ENCODE data around the gene BBLN.
A peak's percentile ranks its signal among the peaks of the same experiment; 100 is the strongest.

The BBLN gene

DNA sequence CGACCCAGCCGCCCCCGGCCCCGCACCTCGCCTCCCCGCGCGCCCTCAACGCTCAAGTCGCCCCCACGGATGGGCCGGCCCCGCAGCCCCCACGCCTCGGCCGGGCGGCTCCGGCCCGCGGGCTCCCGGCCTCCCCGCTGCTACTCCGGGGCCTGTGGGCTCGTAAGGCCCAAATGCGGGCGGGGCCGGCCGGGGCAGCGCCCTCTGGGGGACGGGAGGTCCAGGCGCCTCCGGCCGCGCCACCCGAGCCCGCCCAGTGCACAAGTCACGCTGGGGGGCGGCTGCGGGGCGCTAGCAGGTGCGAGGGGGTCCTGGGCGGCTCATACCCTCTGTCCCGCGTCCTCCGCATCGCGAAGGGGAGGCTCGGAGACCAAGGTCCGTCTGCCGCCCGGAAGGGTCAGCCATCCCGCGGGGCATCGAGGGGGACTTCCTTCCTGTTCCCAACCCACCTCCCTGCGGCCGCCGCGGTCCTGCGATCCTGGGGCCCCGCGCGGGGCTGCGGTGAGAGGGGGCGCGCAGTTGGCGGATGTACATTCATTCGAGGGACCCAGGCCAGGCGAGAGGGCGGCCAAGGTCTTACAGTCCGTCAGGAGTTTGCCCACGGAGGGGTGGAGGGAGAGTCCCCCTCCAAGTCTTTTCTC lies 31.5 kb downstream of the BBLN start, which contains the start of gene CIZ1:
TSS of gene CIZ1 (minus strand) at position 167 of the 641 bp plus-strand sequence. CDS start 715 bp downstream, outside the sequence.
- peak; percentile 72 for DNase-seq (ENCODE audit: low spot score)

DNA sequence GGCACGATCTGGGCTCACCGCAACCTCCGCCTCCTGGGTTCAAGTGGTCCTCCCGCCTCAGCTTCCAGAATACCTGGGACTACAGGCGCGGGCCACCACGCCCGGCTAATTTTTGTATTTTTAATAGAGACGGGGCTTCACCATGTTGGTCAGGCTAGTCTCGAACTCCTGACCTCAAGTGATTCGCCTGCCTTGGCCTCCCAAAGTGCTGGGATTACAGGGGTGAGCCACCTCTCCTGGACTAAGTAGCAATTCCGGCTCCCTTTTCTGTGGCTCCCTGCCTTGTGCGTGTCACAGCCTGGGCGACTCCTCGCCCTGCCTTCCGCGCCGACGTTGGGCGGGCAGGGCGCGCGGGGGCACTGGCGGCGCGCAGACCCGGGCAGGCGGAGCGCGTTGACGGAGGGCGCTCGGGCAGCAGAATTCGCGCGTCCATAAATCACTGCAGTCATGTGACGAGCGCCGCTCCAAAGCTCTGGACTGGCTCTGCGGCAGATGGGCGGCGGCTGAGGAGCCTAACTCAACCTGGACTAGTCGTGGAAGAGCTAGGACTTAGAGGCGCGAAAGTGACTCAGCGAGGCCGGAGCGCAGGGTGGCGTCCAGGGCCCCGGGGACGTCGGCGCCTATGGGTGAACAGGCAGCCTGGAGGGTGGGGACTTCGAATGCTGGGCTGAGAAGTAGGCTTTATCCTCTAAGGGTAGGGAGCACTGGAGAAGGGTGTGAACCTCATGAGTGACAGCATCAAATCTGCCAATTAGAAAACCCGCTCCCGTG lies 32.7 kb downstream of the BBLN start:
- DNase-seq (ENCODE audit: low spot score) = peak; percentile 97

DNA sequence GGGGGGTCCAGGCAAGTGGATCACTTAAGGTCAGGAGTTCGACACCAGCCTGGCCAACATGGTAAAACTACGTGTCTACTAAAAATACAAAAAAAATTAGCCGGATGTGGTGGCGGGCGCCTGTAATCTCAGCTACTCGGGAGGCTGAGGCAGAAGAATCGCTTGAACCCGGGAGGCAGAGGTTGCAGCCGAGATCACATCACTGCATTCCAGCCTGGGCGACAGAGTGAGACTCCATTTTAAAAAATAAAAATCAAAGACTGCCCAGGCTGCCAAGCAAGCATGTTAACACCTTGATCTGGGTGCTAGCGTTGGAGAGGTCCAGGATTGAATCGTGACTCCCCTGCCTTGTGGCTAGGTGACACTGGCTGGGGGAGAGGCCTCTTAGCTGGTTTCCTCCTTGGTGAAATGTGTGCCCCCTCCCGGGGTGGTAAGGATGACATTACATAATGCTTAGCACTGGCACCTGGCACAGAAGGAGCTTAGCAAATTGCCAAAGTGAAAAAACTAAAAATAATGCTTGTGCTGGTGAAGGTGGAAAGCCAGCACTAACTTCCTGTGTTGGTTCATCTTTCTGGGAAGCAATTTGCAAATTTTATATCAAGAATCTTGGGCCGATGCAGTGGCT lies 33.5 kb downstream of the BBLN start:
- no peak for DNase-seq (ENCODE audit: low spot score)

DNA sequence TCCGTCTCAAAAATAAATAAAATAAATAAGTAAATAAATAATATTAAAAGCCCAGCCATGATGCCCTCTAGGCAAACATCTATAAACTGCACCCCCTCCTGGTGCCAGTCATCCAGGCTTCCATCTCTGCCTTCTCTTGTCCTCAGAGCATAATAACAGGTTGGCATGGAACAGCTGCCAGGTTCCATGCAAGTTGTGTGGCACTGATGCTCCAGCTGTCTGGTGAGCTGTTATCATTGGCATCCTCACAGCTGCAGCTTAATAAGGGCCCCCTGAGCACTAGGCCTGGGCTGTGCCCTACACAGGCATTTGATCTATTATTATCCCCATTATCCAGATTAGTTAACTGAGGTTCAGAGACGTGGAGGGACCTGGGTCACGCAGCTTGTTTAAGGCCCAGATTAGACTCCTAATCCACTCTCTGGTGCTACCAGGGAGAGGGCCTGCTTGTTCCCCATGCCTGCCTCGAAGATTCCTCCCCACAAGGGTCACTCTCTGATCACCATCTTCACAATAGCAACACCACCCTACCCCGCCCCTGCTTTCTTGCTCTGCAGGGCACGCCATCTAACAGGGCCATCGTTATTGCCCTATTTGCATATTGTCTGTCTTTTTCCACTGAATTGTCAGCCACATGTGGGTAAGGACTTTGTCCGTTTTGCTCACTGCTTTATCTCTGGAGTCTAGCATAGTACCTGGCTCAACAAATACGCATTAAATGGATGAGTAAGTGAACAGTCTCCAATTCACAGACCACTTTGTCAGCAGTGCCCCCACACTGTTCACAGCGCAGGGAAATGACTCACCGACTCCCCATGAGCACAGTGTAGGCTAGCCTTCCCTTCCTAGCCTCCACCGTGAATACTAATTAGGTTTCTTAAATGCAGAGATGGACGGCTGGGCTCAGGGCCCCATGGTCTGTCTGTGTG lies 41.6 kb downstream of the BBLN start:
- no peak for DNase-seq (ENCODE audit: low spot score)

DNA sequence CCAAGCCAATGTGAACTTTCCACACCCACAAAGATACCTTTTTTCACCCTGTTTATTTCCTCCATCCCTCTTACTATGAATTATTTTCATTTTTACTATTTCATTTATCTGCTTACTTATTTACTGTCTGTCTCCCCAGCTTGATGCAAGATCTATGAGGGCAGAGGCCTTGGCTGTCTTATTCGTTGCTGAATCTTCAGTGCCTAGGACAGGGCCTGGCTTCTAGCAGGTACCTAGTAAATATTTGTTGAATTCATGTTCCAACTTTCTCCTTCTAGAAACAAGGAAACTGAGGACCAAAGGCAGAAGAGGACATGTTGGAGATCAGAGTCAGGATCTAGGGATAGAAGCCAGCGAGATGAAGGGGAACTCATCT lies 42.6 kb downstream of the BBLN start:
- no peak for DNase-seq (ENCODE audit: low spot score)

- peak; percentile 69 for DNase-seq (ENCODE audit: low spot score)
These were observed 43.1 kb downstream of the BBLN start, which contains the start of gene DNM1 for GRCh38 chr9:128203024-128203706. TSS of gene DNM1 (plus strand) at chr9:128203379. CDS start at chr9:128203471, 92 bp downstream.

GRCh38 chr9:128203707-128204551 lies 43.9 kb downstream of the BBLN start:
- peak; percentile 37 for DNase-seq (ENCODE audit: low spot score)

DNA sequence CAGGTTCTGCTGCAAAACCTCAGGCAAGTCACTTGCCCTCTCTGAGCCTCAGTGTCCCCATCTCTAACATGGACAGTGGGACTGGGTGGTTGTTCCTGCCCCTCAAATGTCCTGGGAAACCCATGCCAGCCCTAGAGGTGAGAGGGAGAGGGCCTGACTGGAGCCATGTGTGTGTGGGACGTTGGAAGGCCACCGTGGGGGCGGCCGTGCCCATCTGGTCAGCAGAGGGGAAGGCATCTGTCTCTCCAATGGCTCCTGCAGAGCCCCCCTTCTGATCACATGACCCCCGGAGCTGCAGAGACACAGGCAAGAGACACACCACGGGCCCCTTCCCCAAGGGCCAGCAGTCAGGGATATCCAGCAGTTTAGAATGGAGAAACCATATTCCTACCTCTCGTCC lies 44.8 kb downstream of the BBLN start:
- no peak for DNase-seq (ENCODE audit: low spot score)

- no peak for DNase-seq (ENCODE audit: low spot score)
These were observed 45.4 kb downstream of the BBLN start for GRCh38 chr9:128205296-128205944.

DNA sequence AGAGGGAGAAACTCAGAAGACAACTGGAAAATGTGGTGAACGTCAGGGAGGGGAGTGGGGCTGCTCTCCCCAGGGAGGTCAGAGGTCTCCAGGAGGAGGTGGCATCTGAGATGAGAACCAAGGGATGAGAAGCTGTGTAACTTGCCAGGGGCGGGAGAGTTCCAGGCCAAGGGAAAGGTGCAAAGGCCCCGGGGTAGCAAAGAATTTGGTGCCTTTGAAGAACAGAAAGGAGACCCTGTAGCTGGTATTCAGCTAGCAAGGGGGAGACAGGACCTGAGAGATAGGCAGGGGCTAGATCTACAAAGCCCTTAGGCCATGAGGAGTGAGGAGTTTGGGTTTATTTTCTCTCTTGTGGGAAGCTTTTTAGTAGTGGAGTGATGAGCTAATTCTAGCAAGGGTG lies 46.4 kb downstream of the BBLN start:
- DNase-seq (ENCODE audit: low spot score) = no peak

DNA sequence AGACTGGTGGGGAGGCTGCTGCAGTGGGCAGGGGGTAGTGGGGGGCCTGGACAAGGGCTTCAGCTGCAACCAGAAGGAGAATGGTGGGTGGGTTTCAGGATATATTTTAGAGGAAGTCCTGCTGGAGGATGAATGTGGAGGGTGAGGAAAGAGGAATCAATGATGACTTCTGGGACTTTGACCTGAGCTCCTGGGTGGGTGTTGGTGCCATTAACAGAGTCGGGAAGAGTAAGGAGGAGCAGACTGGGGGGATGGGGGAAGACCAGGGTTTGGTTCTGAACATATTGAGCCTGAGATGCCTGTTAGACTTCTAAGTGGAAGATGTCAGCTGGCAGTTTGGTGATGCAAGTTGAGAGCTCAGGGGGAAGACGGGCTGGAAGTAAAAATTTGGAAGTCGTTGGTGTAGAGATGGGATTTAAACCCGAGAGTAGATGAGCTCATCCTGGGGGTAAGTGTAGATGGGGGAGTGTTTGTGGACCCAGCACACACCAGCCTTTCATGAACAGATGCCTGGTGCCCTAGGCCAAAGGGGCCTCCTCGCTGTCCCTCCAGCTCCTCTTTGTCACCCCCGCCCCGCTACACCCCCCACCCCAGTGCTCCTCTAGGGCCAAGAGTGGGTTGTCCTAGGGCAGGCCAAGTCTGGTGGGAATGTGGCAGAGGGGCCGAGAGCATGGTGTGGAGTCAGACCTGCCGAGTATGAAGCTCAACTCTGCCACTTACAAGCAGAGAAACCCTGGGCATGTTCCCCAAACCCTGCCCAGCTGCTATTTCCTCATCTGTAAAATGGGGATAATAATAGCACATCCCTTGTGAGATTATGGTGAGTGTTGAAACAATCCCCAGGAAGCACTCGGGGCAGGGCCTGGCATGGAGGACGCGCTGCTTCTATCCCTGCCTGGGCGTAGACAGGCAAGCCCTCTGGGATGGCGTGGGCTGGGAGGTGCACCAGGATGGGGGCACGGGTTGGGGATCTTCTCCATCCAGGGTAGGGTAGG lies 47.1 kb downstream of the BBLN start:
- no peak for DNase-seq (ENCODE audit: low spot score)

DNA sequence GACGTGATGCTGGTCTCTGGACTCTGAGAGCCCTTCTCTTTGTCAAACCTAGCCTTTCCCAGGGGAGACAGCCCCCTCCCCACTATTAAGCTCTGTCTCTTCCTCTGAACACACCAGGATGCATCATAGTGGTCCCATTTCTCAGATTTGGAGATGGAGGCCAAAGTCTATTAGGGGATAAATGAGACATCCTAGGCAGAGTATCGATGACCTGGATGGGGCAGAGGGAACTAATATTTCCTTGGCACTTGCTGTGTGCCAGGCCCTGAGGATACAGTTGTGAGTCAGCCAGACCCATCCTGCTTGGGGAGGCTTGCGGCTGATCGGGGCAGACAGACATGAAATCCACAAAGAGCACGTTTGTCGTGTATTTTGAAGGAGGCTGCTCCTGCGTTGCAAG lies 48.3 kb downstream of the BBLN start:
- no peak for DNase-seq (ENCODE audit: low spot score)

GRCh38 chr9:128208946-128209669 lies 49.0 kb downstream of the BBLN start:
- DNase-seq (ENCODE audit: low spot score) = no peak

DNA sequence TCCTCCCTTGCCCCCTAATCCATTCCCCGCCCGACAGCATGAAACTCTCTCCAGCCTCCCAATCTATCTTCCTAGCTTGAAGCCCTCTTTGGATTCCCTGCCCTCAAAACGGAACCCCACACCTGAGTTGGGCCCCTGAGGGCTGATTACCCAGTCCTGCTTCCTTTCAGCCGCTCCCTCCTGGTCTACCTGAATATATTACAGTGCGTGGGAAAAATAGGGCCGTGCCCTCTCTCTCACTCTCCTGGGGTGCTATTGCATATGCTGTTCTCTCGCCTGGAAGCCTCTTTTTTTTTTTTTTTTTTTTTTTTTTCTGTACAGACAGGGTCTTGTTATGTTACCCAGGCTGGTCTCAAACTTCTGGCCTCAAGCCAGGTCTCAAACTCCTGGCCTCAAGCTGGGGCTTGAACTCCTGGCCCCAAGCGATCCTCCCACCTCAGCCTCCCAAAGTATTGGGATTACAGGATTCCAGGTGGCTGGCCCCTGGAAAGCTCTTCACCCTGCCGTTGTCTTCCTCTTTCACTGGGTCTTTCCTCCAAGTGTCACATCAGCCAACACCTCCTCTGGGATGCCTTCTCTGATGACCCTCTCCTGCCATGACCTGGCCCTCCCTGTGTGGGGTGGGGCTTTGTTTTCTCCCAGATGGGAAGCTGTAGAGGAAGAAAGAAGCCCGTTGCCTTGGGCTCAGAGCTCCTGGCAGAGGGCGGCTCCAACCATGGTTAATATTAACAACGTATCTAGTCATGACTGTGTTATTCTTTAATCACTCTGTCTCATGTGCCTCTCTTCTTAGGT lies 51.3 kb downstream of the BBLN start:
- DNase-seq (ENCODE audit: low spot score) = no peak

DNA sequence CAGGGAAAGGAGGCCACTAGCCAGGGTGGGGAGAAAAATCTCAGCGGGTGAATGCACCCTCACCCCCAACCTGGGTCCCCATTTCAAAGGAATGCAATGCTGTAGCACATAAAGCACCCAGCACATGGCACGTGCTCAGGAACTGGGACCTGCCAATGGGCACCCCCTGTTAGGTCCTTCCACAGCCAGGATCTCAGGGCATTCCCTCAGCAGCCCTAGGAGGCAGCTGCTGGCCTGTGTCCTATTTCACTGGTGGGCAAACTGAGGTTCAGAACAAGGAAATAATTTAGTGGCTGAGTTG lies 51.9 kb downstream of the BBLN start:
- no peak for DNase-seq (ENCODE audit: low spot score)

Data from SW480 (cell line).